SJCRH30 (cell line): ENCODE measurements around the gene SLC8A1. TPM values are rescaled to one million over a fixed set of nuclear protein-coding genes. Genes with fewer than 3 reads are reported as not detected.

ENCODE experiments used
- DNase-seq, 2 experiments: peaks; one replicate each; pipeline ENCODE4 v3.0.0-alpha.2; 2015 to 2020
- H3K27ac ChIP-seq: fragments of 250-450 bp; sonication (Bioruptor Pico); 2 replicates; pipeline ENCODE4 v1.5.1; 2020; ENCODE audit warnings: mild to moderate bottlenecking, moderate library complexity
- H3K27me3 ChIP-seq: fragments of 250-450 bp; sonication (Bioruptor Pico); 2 replicates; pipeline ENCODE4 v1.5.1; 2020; ENCODE audit warnings: mild to moderate bottlenecking, moderate library complexity
- H3K36me3 ChIP-seq: fragments of 250-450 bp; sonication (Bioruptor Pico); 2 replicates; pipeline ENCODE4 v1.5.1; 2020; ENCODE audit warnings: mild to moderate bottlenecking, moderate library complexity
- H3K4me1 ChIP-seq: fragments of 250-450 bp; sonication (Bioruptor Pico); 2 replicates; pipeline ENCODE4 v1.5.1; 2020; ENCODE audit warnings: mild to moderate bottlenecking, moderate library complexity
- H3K4me3 ChIP-seq: fragments of 250-450 bp; sonication (Bioruptor Pico); 2 replicates; pipeline ENCODE4 v1.5.1; 2020; ENCODE audit warnings: mild to moderate bottlenecking, moderate library complexity
- H3K9me3 ChIP-seq: fragments of 250-450 bp; sonication (Bioruptor Pico); replicated peaks from 2 replicates; pipeline ENCODE4 v1.5.1; 2020; ENCODE audit warnings: mild to moderate bottlenecking, moderate library complexity
- total RNA-seq: library from RNA; depleted of rRNA; stranded (reverse); fragments of >200 nt; shearing (Covaris generic); gene quantifications from 2 replicates; pipeline ENCODE4 v1.2.3, GENCODE V29; 2014

SLC8A1 gene
- total RNA-seq, 1 experiment from 2014 or later, result 27.1 TPM

DNA sequence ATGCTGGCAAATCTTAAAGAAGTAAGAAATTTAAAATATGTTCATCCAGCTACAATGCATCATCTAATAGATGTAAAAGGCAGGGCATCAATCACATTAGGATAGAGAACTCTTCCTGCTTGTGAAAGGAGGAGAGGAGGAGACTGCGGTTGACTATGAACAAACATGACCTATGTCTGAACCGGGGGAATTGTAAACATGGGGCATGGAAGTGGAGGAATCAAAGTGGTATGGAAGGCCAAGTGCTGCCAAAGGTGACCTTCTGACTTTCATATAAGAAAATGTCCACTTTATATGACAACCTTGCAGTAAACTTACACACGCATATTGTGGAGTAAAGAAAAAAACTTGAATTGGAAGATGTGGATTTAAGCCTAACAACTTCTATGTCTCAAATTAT lies 20.0 kb upstream of the SLC8A1 start:
- Histone ChIP-seq H3K9me3 (no peaks in the 10 kb centered on the region), H3K27ac (peak overlapping the region; percentile 62; the same call in 1 of the 2 replicates), H3K4me3 (no peak overlapping the region), H3K4me1 (peaks cover 22% of the 10 kb centered on the region), H3K36me3 (no peaks in the 10 kb centered on the region), H3K27me3 (no peaks in the 10 kb centered on the region)
- no peak for DNase-seq

DNA sequence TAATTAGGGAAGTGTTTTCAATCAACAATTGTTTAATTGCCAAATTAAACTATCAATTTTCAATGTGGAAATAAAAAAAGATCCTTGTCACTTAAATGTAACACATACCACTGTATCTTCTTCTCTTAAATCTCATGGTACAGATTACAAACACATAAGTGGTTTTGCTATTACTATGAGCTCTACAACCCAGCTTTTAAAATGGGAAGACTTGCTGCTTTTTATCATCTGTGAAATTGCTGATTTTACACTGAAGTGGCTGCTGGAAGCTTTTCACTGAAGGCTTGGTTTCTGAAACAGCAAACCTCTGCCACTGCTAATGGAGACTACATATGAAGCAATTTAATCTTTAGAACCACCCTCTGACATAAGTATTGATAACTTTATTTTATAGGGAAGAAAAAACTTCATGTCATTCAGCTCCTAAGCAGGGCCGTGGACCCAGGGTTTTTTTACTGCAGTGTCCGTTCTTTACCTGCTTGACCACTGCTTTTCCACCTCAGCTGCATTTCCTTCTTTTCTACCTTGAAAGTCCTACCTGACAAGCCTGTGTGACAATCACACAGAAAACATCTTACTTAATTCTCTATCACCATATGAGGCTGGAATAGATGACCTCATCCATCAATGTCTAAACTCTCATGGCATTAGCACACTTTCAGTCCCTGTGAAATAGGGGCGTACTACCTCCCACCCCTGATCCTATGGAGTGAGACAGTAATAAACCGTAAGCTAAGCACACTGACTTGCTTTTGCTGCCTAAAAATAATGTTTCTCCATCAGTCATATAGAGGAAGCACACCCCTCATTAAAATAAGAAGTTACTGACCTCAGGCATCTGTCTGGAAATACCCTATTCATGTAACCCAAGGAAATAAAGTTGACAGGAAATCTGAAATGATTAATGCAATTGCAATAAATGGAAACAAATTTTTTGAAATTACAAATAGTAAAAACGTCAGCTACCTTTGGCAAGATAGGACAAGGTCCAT lies 19.2 kb upstream of the SLC8A1 start:
- Histone ChIP-seq H3K36me3 (no peaks in the 10 kb centered on the region), H3K4me1 (peaks cover 22% of the 10 kb centered on the region), H3K27ac (peak overlapping the region; percentile 62), H3K9me3 (no peaks in the 10 kb centered on the region), H3K4me3 (no peak overlapping the region), H3K27me3 (no peaks in the 10 kb centered on the region)
- DNase-seq, result peak; percentile 46 to 83

DNA sequence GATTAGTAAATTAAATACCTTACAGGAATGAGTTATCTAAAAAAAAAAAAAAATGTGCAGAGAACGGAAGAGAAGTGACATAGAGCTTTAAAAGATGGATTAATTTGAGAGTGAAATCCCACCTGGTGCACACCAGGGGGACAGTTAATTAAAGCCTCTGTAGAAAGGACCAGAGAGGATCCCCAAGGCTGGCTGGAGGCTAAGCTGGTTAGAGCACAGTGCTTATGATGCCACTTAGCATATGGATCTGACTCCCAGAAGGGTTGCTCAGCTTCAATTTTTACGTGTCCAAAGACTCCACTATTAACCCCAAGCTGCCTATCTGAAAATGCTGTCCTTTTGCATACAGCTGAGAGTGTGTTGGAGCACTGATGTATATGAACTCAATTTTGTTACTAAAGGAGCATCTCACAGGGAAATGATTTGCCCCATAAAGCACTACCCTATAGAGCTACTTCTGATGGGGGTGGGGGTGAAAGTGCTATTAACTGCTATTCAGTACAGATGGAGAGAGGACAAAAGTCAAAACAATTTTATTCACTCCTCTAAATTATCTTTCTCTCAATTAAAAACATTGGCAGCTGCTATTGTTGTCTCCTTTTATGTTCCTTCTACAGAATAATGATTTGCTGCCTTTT lies 15.2 kb upstream of the SLC8A1 start:
- H3K27ac ChIP-seq, result no peak overlapping the region
- no peaks in the 10 kb centered on the region for H3K9me3 ChIP-seq
- H3K4me3 ChIP-seq, result no peak overlapping the region
- no peak for DNase-seq
- H3K27me3 ChIP-seq, result no peaks in the 10 kb centered on the region
- H3K36me3 ChIP-seq, result no peaks in the 10 kb centered on the region
- H3K4me1 ChIP-seq, result peaks cover 21% of the 10 kb centered on the region

DNA sequence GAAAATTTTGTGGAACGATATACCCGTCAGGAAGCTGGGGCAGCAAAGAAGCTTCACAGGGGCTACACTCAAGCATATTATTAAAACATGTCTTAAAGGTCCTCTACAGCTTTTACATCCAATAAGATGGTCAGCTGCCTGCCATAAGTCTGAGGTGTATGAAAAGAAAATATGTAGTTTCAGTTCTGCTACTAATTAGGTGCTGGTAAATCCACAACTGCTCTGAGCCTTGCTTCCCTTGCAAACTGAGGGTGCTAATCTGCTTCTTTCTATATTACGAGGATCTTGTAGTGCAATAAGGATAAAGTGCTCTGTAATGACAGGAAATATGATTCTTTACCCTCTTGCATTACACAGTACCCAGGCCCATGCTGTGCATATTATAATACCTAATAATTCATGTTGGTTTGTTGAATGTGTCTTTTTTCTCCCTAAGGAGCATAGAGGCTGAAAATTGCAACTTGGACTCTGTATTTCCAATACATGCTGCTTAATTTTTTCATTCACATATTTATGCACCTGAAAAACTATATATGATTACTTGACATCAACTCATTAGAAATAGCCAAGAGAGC lies 14.5 kb upstream of the SLC8A1 start:
- H3K27me3 ChIP-seq, result no peaks in the 10 kb centered on the region
- H3K4me1 ChIP-seq, result peaks cover 15% of the 10 kb centered on the region
- no peaks in the 10 kb centered on the region for H3K9me3 ChIP-seq
- DNase-seq, result no peak
- no peak overlapping the region for H3K27ac ChIP-seq
- H3K36me3 ChIP-seq, result no peaks in the 10 kb centered on the region
- no peak overlapping the region for H3K4me3 ChIP-seq

DNA sequence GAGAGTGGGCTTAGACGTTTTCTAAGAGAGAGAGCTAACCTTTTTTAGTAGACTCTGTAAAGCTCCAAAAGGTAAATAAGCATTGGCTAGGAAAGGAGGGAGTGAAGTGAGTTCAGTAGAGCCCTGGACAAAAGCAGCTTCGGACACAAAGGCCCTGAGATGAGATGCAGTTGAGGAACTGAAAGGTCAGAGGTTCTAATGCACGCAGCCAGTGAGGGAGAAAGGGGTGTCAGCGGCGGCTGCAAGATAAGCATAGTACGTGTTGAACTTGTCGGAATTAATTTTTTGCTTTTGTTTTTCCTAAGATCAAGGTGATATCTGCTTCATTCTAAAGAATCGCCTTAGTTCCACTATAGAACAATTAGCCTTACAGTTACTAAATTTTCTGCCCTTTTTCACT lies 11.2 kb upstream of the SLC8A1 start:
- DNase-seq, result no peak
- Histone ChIP-seq H3K27ac (no peak overlapping the region), H3K27me3 (no peaks in the 10 kb centered on the region), H3K4me1 (peaks cover 8% of the 10 kb centered on the region), H3K9me3 (no peaks in the 10 kb centered on the region), H3K4me3 (no peak overlapping the region), H3K36me3 (no peaks in the 10 kb centered on the region)

DNA sequence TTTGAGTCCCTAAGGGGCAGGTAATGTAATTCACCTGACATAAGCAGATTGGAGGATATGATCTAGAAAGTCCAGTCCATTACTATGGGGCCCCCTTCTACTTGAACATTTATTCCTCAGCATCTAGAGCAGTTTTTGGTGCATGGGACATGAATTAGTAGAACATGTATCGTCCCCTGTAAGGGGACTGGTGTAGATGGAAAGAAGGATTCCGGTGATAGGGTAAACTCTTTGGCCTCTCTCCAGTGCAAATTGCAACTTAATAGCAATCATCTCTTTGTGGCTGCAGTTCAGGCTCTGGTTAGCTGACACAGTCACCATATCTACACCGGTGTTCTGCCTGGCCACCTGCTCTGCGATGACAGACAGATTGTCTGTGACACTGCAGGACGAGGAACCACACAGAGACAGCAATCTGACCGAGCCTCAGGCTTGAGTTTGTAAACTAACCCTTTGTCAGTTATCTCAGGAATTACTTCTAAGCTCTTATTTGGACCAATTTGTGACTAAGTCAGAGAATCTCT lies 6.4 kb upstream of the SLC8A1 start:
- Histone ChIP-seq H3K4me3 (peak overlapping the region; percentile 35), H3K27me3 (no peaks in the 10 kb centered on the region), H3K4me1 (peaks cover 25% of the 10 kb centered on the region), H3K9me3 (no peaks in the 10 kb centered on the region), H3K36me3 (no peaks in the 10 kb centered on the region), H3K27ac (peak overlapping the region; percentile 31)
- DNase-seq, result peak; percentile 94 to 96

DNA sequence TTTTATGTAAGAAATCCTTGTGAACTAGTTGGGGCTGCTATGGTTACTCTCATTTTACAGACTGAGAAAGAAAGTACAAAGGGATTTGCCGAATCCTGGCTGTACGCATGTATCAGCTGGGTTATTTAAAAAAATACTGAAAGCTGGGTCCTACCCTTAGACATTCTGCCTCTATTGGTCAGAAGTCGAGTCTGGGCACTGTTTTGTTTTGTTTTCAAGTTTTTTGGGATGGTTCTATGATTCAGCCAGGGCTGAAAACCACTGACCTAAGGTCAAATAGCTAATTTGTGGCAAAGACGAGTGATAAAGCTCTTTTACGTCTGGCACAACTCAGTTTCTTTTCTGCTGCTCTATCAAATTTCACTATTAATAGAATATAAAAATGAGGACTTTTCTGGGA lies 5.9 kb upstream of the SLC8A1 start:
- Histone ChIP-seq H3K27me3 (no peaks in the 10 kb centered on the region), H3K4me3 (peak overlapping the region; percentile 35), H3K27ac (peak overlapping the region; percentile 31), H3K4me1 (peaks cover 25% of the 10 kb centered on the region), H3K9me3 (no peaks in the 10 kb centered on the region), H3K36me3 (no peaks in the 10 kb centered on the region)
- DNase-seq, result peak in 1 of 2 experiments; percentile 39

DNA sequence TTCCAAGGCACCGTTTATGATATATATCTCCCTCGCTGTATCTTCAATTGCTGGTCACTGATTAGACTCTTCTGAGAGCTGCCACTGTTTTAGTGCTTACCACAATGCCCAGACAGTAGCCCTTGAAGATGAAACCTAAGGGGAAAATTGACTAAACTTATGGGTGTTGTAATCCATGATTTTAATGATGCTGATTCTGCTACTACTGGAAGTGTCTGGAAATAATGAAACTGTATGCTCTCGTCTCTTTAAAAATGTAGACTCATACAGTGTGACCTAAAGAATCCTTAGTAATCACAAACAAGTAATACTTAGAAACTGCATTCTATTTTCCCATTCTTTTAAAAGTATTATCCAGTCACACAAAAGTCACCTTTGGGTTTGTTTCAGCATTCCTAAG lies 5.5 kb upstream of the SLC8A1 start:
- H3K27me3 ChIP-seq, result no peaks in the 10 kb centered on the region
- peak in 1 of 2 experiments; percentile 15 for DNase-seq
- H3K4me1 ChIP-seq, result peaks cover 25% of the 10 kb centered on the region
- H3K9me3 ChIP-seq, result no peaks in the 10 kb centered on the region
- H3K36me3 ChIP-seq, result no peaks in the 10 kb centered on the region
- peak overlapping the region; percentile 31; the same call in 1 of the 2 replicates for H3K27ac ChIP-seq
- peak overlapping the region; percentile 35 for H3K4me3 ChIP-seq

DNA sequence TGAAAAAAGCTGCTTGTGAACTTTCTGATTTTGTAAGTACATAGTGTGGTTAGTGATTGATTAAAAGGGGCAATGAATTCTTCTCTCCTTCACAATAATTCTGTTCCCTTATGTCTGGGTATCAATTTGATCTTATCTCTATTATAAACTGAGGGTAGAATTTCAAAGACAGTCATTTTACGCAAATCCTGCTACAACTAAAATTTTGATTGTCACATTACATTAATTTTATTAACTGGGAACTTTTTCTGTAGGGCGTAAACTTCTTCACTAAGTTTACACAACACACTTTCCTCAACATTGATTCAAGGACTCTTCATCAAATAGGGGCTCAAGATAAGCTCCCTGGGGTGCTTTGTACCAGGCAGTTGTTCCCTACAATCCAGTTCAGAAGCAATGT lies 5.0 kb upstream of the SLC8A1 start:
- H3K36me3 ChIP-seq, result no peaks in the 10 kb centered on the region
- peaks cover 25% of the 10 kb centered on the region for H3K4me1 ChIP-seq
- no peak overlapping the region for H3K27ac ChIP-seq
- H3K9me3 ChIP-seq, result no peaks in the 10 kb centered on the region
- DNase-seq, result no peak
- no peak overlapping the region for H3K4me3 ChIP-seq
- H3K27me3 ChIP-seq, result no peaks in the 10 kb centered on the region

DNA sequence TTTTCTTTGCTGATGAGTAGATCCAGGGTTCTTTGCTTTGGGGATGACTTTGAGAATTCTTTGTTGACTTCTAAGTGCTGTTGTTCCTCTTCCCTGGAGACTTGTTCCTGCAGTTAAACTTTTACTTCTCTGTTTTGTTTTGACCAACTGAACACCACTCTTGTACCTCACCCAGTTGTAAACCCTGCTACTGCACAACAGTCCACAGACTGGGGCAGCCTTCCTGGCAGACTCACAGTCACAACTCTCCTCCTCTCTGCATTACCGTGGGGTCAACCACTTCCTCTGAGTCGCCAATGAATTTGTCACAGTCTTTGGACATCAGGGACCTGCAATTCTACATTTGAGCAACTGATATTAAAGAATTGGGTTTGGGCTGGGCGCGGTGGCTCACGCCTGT lies 3.8 kb upstream of the SLC8A1 start:
- peaks cover 25% of the 10 kb centered on the region for H3K4me1 ChIP-seq
- H3K9me3 ChIP-seq, result no peaks in the 10 kb centered on the region
- H3K27me3 ChIP-seq, result no peaks in the 10 kb centered on the region
- H3K36me3 ChIP-seq, result no peaks in the 10 kb centered on the region
- DNase-seq, result peak in 1 of 2 experiments; percentile 21
- no peak overlapping the region for H3K4me3 ChIP-seq
- H3K27ac ChIP-seq, result no peak overlapping the region

DNA sequence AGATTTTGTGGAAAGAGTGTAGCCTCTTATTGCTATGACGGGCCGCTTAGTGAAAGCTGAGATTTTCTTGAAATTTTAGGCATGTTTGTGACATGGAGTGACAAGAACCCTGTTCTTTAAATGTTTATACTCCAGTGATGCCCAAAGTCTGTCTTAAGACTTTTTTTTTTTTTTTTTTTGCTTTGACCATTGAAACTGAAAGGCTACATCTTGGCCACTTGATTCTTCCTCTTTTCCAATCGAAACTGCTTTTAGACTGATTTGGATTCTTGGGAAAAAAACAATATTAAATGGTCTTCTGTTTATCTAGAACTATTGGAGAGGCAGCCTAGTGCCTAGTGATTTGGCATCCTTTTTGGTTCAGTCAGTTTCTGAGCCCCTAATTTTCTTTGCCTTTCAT lies 2.4 kb upstream of the SLC8A1 start:
- no peak for DNase-seq
- Histone ChIP-seq H3K4me1 (peaks cover 29% of the 10 kb centered on the region), H3K27me3 (no peaks in the 10 kb centered on the region), H3K36me3 (no peaks in the 10 kb centered on the region), H3K4me3 (no peak overlapping the region), H3K27ac (no peak overlapping the region), H3K9me3 (no peaks in the 10 kb centered on the region)

DNA sequence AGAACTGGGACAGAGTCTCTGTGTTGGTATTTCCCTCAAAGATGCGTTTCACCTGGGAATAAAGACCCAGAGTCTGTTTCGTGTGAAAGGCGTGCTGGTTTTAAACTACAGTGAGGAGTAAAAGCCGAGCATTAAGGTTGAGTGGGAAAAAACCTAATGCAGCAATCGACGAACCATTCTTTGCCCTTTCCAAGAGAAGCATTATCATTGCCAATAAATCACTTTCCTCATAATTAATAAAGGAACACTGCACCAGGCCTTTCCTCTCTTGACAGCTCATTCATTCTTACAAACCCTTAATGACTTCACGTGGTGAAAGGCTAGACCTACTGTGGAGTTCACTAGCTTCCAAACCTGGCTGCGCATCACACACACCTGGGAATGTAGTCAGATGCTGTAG lies 896 bp upstream of the SLC8A1 start:
- Histone ChIP-seq H3K4me3 (peak overlapping the region; percentile 80), H3K27me3 (no peaks in the 10 kb centered on the region), H3K4me1 (peaks cover 20% of the 10 kb centered on the region), H3K27ac (no peak overlapping the region), H3K36me3 (no peaks in the 10 kb centered on the region), H3K9me3 (no peaks in the 10 kb centered on the region)
- DNase-seq, result no peak

DNA sequence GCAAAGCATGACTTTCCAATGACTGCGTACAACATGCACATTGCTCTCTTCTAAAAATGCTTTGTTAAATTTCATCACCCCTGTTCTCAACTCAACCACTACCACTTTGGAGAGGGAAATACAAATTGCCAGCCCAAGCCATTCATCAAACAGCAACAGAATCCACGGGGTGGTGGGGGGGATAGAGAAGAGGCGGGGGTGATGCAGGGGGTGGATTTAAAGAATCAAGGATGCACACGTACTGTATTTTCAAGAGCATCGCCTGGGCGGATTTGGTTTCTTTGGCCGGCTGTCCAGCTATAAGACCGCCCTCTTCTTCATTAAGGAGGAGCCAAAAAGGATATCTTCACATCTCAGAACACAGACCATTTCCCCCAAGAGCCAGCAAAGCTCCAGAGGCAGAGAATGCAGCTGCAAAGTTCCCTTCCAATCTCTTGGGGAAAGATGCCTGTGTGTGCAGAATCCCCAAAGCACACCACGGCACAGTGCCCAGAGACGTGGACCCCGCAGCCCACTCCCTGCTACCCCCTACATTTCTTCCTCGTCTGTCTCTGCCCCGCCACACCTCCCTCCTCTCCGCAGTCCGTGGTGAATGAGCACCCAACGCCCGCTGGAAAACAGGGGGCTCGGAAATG lies 977 bp downstream of the SLC8A1 start:
- Histone ChIP-seq H3K9me3 (no peaks in the 10 kb centered on the region), H3K36me3 (no peaks in the 10 kb centered on the region), H3K27me3 (no peaks in the 10 kb centered on the region), H3K4me1 (peaks cover 6% of the 10 kb centered on the region; the same call in 1 of the 2 replicates), H3K4me3 (peak overlapping the region; percentile 80), H3K27ac (peak overlapping the region; percentile 55)
- DNase-seq, result peak; percentile 64 to 80

DNA sequence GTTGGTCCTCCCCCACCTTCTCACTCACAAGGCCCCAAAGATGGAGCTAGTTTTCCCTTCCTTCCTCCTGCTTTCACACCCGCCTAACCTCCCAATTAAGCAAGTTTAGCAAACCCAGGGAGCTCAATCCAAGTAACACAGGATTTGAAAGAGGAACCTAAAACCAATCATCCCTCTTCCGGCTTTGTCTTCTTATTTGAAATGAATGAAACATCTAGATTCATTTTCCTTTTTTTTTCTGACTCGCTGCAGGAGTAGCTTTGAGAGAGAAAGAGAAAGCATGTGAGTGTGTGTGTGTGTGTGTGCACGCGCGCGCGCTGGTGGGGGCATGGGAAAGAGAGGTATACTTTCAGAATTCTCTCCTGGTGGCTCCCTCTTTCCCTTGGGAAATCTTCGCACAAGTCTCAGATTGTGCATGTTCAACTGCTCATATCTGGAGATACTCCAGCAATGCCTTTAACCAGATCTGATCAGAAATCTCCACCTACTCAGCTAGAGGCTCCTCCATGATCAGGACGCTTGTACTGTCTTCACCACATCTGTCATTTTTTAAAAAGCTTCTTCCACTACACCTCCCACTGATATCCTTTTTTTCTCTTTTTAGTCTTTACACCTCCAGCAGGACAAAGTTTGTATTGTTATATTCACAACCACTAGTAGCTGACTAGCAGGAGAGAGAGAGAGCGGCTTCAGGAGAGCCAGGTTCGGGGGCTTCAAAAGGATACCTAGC lies 1.7 kb downstream of the SLC8A1 start:
- H3K4me3 ChIP-seq, result peak overlapping the region; percentile 80
- no peaks in the 10 kb centered on the region for H3K9me3 ChIP-seq
- peak overlapping the region; percentile 55 for H3K27ac ChIP-seq
- H3K36me3 ChIP-seq, result no peaks in the 10 kb centered on the region
- no peaks in the 10 kb centered on the region for H3K27me3 ChIP-seq
- H3K4me1 ChIP-seq, result peaks cover 6% of the 10 kb centered on the region; the same call in 1 of the 2 replicates
- peak; percentile 29 to 54 for DNase-seq
